Central memory CD4-positive, alpha-beta T cell (primary cell): Measurements from ENCODE around the gene SLC22A31.

Experiments used
- DNase-seq: peaks from one replicate; pipeline ENCODE4 v3.0.0; 2022

The SLC22A31 gene

GRCh38 chr16:89147085-89147817, 53.1 kb downstream of the SLC22A31 start:
- no peak for DNase-seq

GRCh38 chr16:89146211-89147005, 53.9 kb downstream of the SLC22A31 start:
- DNase-seq = no peak
